Liver (tissue), 9 donors: Measurements from ENCODE around the gene MAP10. TPM values are rescaled to one million over a fixed set of nuclear protein-coding genes. Genes with fewer than 3 reads are reported as not detected.

Experiments used
- DNase-seq: peaks from one replicate; pipeline ENCODE4 v3.0.0-alpha.2; 2017; ENCODE audit warnings: low spot score
- H3K27ac ChIP-seq, 2 donors: one replicate each; pipeline ENCODE4 v1.7.0; 2013; ENCODE audit warnings: inconsistent platforms in 2 of 2, low read length in 2 of 2, control low read depth in 1 of 2, low read depth in 1 of 2, mild to moderate bottlenecking in 1 of 2
- H3K27me3 ChIP-seq, 4 donors: one replicate each; pipeline versions ENCODE4 v1.6.1 to v1.7.0; 2013; ENCODE audit warnings: low read length in 3 of 4, inconsistent platforms in 1 of 4, mild to moderate bottlenecking in 1 of 4, moderate library complexity in 1 of 4; ENCODE audit not compliant: control insufficient read depth in 4 of 4, insufficient read depth in 4 of 4
- H3K36me3 ChIP-seq, 4 donors: one replicate each; pipeline versions ENCODE4 v1.6.1 to v1.7.0; 2013; ENCODE audit warnings: low read length in 3 of 4, mild to moderate bottlenecking in 3 of 4, low read depth in 1 of 4, moderate library complexity in 1 of 4; ENCODE audit not compliant: control insufficient read depth in 4 of 4, insufficient read depth in 3 of 4
- H3K4me1 ChIP-seq, 4 donors: one replicate each; pipeline versions ENCODE4 v1.6.1 to v1.7.0; 2013; ENCODE audit warnings: low read length in 3 of 4, mild to moderate bottlenecking in 3 of 4, moderate library complexity in 1 of 4; ENCODE audit not compliant: control insufficient read depth in 4 of 4, insufficient read depth in 4 of 4
- H3K4me3 ChIP-seq, 3 donors: one replicate each; pipeline versions ENCODE4 v1.6.1 to v1.7.0; 2013; ENCODE audit warnings: low read length in 3 of 3, control low read depth in 1 of 3, low read depth in 1 of 3, mild to moderate bottlenecking in 1 of 3
- H3K9ac ChIP-seq, 2 donors: one replicate each; pipeline ENCODE4 v1.7.0; 2013; ENCODE audit warnings: low read length in 2 of 2, mild to moderate bottlenecking in 2 of 2, moderate library complexity in 2 of 2, control low read depth in 1 of 2, low read depth in 1 of 2
- H3K9me3 ChIP-seq, 4 donors: one replicate each; pipeline versions ENCODE4 v1.6.1 to v1.7.0; 2013; ENCODE audit warnings: low read length in 3 of 4; ENCODE audit not compliant: control insufficient read depth in 4 of 4
- CTCF ChIP-seq: fragments of 150-350 bp; IDR thresholded peaks from 2 replicates; pipeline ENCODE4 v1.5.1; 2017; ENCODE audit warnings: improper control_type of control experiment, low read depth, low read length; ENCODE audit not compliant: missing input control
- EGR1 ChIP-seq, 2 donors: IDR thresholded peaks; 2 replicates each; pipeline ENCODE4 v1.6.1; 2016 to 2018; ENCODE audit warnings: antibody characterized with exemption in 2 of 2, low read depth in 2 of 2
- FOXA1 ChIP-seq: IDR thresholded peaks from 2 replicates; pipeline ENCODE4 v1.6.1; 2016; ENCODE audit warnings: antibody characterized with exemption
- FOXA2 ChIP-seq: IDR thresholded peaks from 2 replicates; pipeline ENCODE4 v1.6.1; 2016; ENCODE audit warnings: antibody characterized with exemption
- GABPA ChIP-seq, 2 donors: IDR thresholded peaks in 1 of 2; conservative IDR thresholded peaks in 1 of 2; 2 replicates each; pipeline ENCODE4 v1.6.1; 2016; ENCODE audit warnings: antibody characterized with exemption in 2 of 2, mild to moderate bottlenecking in 1 of 2, moderate library complexity in 1 of 2
- HNF4A ChIP-seq, 2 donors: conservative IDR thresholded peaks; 2 replicates each; pipeline ENCODE4 v1.6.1; 2016; ENCODE audit warnings: antibody characterized with exemption in 2 of 2, mild to moderate bottlenecking in 2 of 2
- HNF4G ChIP-seq: IDR thresholded peaks from 2 replicates; pipeline ENCODE4 v1.6.1; 2016; ENCODE audit warnings: antibody characterized with exemption
- JUND ChIP-seq, 2 donors: IDR thresholded peaks; 2 replicates each; pipeline ENCODE4 v1.6.1; 2016; ENCODE audit warnings: antibody characterized with exemption in 2 of 2
- NR2F2 ChIP-seq: IDR thresholded peaks from 2 replicates; pipeline ENCODE4 v1.6.1; 2016; ENCODE audit warnings: antibody characterized with exemption
- RAD21 ChIP-seq, 2 donors: IDR thresholded peaks; 2 replicates each; pipeline ENCODE4 v1.6.1; 2016; ENCODE audit warnings: antibody characterized with exemption in 2 of 2, mild to moderate bottlenecking in 2 of 2
- RXRA ChIP-seq, 2 donors: IDR thresholded peaks; 2 replicates each; pipeline ENCODE4 v1.6.1; 2017 to 2018; ENCODE audit warnings: antibody characterized with exemption in 2 of 2, mild to moderate bottlenecking in 1 of 2
- SP1 ChIP-seq: IDR thresholded peaks from 2 replicates; pipeline ENCODE4 v1.6.1; 2018; ENCODE audit warnings: antibody characterized with exemption, mild to moderate bottlenecking
- TAF1 ChIP-seq: conservative IDR thresholded peaks from 2 replicates; pipeline ENCODE4 v1.6.1; 2016; ENCODE audit warnings: antibody characterized with exemption, mild to moderate bottlenecking
- YY1 ChIP-seq: IDR thresholded peaks from 2 replicates; pipeline ENCODE4 v1.6.1; 2016; ENCODE audit warnings: antibody characterized with exemption, mild to moderate bottlenecking
- ZBTB33 ChIP-seq: IDR thresholded peaks from 2 replicates; pipeline ENCODE4 v1.6.1; 2016; ENCODE audit warnings: antibody characterized with exemption
- WGBS: extraction: QIAGEN DNeasy Blood & Tissue Kit; methylation state at CpG from one replicate; pipeline ENCODE4 v1.1.7; 2013; 5-methylcytosine and 5-hydroxymethylcytosine counted together
- polyA plus RNA-seq, 2 donors: library from polyadenylated mRNA; stranded (reverse) in 1 of 2; unstranded in 1 of 2; fragments of 200-250 nt in 1 of 2; fragments of >200 nt in 1 of 2; fragmentation: Nextera tagmentation in 1 of 2; extraction: Ambion mirVana in 1 of 2; gene quantifications; one replicate each; pipeline versions ENCODE4 v1.2.1 to v1.2.3, GENCODE V29; 2013 to 2015
- total RNA-seq, 2 donors: library from RNA; depleted of rRNA; stranded (reverse); fragments of >200 nt; gene quantifications; one replicate each; pipeline ENCODE4 v1.2.3, GENCODE V29; 2014
- TF ChIP-seq, protein P1 (sequence below): IDR thresholded peaks from 2 replicates; pipeline ENCODE4 v1.6.1; 2016; ENCODE audit warnings: antibody characterized with exemption
- TF ChIP-seq, protein P2 (sequence below): IDR thresholded peaks from 2 replicates; pipeline ENCODE4 v1.6.1; 2016; ENCODE audit warnings: antibody characterized with exemption
- TF ChIP-seq, protein P3 (sequence below): IDR thresholded peaks from 2 replicates; pipeline ENCODE4 v1.6.1; 2016; ENCODE audit warnings: antibody characterized with exemption, mild to moderate bottlenecking
- donor health status: healthy.
- donor health status: healthy.
- donor health status: healthy.
- donor health status: healthy.
- donor health status: healthy.

The MAP10 gene
- total and polyA plus RNA-seq, 4 donors, result 0.96 to 2.7 (median 1.8) TPM

GRCh38 chr1:232841823-232842565, 36.8 kb downstream of the MAP10 start (continued):
- no peak for TF ChIP-seq EGR1 (IDR thresholded peaks at IDR 0.05; ENCODE audit: low read depth in 2 of 2)
- no peak for TF ChIP-seq CTCF
- no peak for TF ChIP-seq HNF4A (conservative IDR thresholded peaks at IDR 0.05)
- TF ChIP-seq YY1, result no peak
- TF ChIP-seq JUND (IDR thresholded peaks at IDR 0.05), result no peak
- no peak for TF ChIP-seq GABPA (IDR thresholded peaks at IDR 0.05 in 1 of 2, conservative IDR thresholded peaks at IDR 0.05 in 1 of 2)
- TF ChIP-seq, protein P1, sequence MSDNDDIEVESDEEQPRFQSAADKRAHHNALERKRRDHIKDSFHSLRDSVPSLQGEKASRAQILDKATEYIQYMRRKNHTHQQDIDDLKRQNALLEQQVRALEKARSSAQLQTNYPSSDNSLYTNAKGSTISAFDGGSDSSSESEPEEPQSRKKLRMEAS, result no peak

DNA sequence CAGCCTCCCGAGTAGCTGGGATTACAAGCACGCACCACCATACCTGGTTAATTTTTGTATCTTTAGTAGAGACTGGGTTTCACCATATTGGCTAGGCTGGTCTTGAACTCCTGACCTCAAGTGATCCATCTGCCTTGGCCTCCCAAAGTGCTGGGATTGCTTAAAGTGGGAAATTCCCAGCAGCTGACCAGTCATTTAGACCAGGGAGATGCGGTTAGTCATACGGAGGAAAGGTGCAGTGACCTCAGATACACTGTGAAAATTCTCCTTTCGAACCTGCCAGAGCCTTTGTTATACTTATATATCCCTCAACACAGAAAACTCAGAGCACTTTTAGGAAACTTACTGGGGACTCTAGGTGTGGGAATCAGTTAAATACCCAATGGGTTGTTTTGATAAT, 39.6 kb downstream of the MAP10 start:
- H3K4me3 ChIP-seq, result no peak overlapping the region
- H3K4me1 ChIP-seq, result no peaks in the 10 kb centered on the region
- no peaks in the 10 kb centered on the region for H3K9me3 ChIP-seq
- H3K27me3 ChIP-seq, result no peaks in the 10 kb centered on the region
- 82% methylated on average over 5 of the region's 5 CpGs for WGBS
- H3K27ac ChIP-seq, result no peak overlapping the region
- TF ChIP-seq FOXA1 (no peak), JUND (IDR thresholded peaks at IDR 0.05) (no peak), SP1 (no peak), GABPA (IDR thresholded peaks at IDR 0.05 in 1 of 2, conservative IDR thresholded peaks at IDR 0.05 in 1 of 2) (no peak), HNF4A (conservative IDR thresholded peaks at IDR 0.05) (no peak), ZBTB33 (no peak), RAD21 (IDR thresholded peaks at IDR 0.05) (no peak), YY1 (no peak), RXRA (IDR thresholded peaks at IDR 0.05) (no peak), TAF1 (no peak), CTCF (no peak), NR2F2 (no peak), EGR1 (IDR thresholded peaks at IDR 0.05; ENCODE audit: low read depth in 2 of 2) (no peak), HNF4G (no peak), FOXA2 (no peak)
- TF ChIP-seq, protein P2, sequence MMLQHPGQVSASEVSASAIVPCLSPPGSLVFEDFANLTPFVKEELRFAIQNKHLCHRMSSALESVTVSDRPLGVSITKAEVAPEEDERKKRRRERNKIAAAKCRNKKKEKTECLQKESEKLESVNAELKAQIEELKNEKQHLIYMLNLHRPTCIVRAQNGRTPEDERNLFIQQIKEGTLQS, result no peak
- TF ChIP-seq, protein P1, result no peak
- TF ChIP-seq, protein P3, sequence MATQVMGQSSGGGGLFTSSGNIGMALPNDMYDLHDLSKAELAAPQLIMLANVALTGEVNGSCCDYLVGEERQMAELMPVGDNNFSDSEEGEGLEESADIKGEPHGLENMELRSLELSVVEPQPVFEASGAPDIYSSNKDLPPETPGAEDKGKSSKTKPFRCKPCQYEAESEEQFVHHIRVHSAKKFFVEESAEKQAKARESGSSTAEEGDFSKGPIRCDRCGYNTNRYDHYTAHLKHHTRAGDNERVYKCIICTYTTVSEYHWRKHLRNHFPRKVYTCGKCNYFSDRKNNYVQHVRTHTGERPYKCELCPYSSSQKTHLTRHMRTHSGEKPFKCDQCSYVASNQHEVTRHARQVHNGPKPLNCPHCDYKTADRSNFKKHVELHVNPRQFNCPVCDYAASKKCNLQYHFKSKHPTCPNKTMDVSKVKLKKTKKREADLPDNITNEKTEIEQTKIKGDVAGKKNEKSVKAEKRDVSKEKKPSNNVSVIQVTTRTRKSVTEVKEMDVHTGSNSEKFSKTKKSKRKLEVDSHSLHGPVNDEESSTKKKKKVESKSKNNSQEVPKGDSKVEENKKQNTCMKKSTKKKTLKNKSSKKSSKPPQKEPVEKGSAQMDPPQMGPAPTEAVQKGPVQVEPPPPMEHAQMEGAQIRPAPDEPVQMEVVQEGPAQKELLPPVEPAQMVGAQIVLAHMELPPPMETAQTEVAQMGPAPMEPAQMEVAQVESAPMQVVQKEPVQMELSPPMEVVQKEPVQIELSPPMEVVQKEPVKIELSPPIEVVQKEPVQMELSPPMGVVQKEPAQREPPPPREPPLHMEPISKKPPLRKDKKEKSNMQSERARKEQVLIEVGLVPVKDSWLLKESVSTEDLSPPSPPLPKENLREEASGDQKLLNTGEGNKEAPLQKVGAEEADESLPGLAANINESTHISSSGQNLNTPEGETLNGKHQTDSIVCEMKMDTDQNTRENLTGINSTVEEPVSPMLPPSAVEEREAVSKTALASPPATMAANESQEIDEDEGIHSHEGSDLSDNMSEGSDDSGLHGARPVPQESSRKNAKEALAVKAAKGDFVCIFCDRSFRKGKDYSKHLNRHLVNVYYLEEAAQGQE, result no peak
- no peaks in the 10 kb centered on the region for H3K36me3 ChIP-seq
- no peak overlapping the region for H3K9ac ChIP-seq
- DNase-seq, result no peak
